ENCODE measurements around the gene SYTL2.
"Not testable (repeated sequence)": the region's sequence is repeated elsewhere in the genome, so short reads cannot be mapped to it uniquely, and the experiment has no call there.

The SYTL2 gene

DNA sequence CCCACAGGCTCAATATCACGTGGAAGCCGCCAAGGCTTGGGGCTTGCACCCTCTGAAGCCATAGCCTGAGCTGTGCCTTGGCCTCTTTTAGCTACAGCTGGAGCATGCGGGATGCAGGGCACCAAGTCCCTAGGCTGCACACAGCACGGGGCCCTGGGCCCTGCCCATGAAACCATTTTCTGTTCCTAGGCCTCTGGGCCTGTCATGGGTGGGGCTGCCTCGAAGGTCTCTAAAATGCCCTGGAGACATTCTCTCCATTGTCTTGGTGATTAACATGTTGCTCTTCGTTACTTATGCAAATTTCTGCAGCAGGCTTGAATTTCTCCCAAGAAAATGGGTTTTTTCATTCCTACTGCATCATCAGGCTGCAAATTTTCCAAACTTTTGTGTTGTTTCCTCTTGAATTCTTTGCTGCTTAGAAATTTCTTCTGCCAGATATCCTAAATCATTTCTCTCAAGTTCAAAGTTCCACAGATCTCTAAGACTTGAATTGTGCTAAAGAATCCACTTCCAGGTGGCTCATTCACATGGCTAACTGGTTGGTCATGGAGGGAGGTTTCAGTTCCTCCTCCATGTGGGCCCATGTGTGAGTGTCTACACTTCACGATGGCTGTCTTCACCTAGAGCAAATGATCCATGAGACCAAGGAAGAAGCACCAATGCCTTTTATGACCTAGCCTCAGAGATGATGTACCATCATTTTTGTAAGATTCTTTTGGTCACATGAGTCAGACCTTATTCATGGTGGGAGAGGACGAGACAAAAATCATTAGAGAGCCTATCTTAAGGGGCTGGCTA, 138.6 kb downstream of the SYTL2 start:
- no peak for DNase-seq

GRCh38 chr11:85670949-85671663, 139.8 kb downstream of the SYTL2 start:
- not testable (repeated sequence) for DNase-seq

DNA sequence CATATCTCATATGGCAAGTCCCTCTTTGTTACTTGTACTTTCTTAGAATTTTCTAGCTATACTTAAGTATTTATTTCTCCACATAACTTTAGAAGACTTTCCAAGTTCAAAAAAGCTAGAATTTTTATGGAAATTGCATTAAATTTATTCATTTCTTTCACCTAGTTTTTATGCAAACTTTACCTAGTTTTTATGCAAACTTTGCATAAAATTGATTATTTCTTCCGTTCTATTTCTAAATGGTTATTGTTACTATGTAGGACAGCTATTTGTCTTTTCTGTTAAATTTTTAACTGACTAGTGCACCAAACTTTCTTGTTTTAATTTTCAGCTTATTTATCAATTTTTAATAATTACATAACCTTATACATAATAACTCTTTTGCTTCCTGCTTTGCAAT, 142.8 kb downstream of the SYTL2 start:
- no peak for DNase-seq

GRCh38 chr11:85666687-85667086, 144.3 kb downstream of the SYTL2 start:
- DNase-seq = no peak

GRCh38 chr11:85665733-85666132, 145.2 kb downstream of the SYTL2 start:
- no peak for DNase-seq

GRCh38 chr11:85664615-85665481, 146.1 kb downstream of the SYTL2 start, which contains the start of gene CREBZF:
Gene CREBZF, minus strand, starts transcription at chr11:85665129. Its CDS starts 254 bp downstream, at chr11:85664875.
- peak; percentile 91 for DNase-seq

DNA sequence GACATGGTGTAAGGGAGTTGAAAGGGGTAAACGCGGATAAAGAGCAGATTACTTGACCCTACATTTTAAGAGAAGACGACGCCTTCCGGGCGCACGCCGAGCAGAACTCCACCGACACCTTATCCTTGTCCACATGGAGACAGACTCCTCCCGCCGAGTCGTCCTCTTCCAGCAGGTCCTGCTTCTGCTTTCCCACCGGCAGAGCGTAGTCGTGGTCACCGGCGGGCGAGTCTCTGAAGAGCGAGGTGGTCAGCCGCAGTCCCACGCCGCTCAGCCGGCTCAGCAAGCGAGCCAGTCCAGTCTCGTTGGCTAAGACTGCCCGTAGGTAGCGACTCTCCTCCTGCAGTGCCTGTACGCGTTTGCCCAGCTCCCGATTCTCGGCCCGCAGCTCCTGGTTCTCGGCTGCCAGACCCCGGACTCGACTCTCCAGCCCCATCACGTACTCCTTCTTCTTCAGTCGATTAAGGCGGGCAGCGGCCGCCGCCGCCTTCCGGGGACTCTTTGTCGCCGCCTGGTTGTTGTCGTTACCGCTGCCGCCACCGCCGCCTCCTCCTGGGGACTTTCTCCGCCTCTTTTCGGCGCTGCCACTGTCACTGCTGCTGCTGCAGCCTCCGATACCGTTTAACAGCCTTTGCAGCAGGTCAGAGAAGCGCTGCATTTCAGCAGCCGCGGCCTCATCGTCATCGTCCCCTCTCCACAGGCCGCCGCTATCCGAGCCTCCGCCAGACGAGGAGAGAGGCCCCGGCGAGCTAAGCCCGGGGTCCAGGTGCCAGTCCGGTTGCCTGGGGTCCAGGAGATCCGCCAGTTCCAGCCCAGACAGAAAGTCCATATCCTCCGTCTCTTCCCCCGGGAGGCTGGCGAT, 147.0 kb downstream of the SYTL2 start:
- DNase-seq = peak; percentile 90

- DNase-seq = no peak
Measured at GRCh38 chr11:85663080-85663752, 147.7 kb downstream of the SYTL2 start.

- DNase-seq = no peak
Measured at GRCh38 chr11:85661972-85662664, 148.8 kb downstream of the SYTL2 start.

GRCh38 chr11:85658180-85658579, 152.8 kb downstream of the SYTL2 start:
- DNase-seq = no peak

DNA sequence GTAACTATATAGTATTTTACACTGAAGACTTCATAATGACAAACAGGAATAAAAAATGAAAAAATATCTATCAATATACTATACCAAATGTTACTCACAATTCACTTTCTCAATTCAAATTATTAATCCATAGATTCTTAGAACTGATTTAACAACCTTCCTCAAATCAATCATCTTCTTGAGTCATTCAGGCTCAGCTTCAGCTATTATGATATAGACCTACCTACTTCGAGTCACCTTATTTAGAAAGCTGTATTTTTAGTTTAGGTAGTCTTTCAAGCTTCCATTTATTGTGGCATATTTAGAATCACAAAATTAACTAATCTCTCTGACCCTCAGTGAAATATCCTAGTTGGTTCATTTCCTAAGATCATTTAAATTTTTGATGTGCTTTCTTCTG, 154.2 kb downstream of the SYTL2 start:
- DNase-seq = no peak

GRCh38 chr11:85654343-85654742, 156.6 kb downstream of the SYTL2 start:
- not testable (repeated sequence) for DNase-seq

DNA sequence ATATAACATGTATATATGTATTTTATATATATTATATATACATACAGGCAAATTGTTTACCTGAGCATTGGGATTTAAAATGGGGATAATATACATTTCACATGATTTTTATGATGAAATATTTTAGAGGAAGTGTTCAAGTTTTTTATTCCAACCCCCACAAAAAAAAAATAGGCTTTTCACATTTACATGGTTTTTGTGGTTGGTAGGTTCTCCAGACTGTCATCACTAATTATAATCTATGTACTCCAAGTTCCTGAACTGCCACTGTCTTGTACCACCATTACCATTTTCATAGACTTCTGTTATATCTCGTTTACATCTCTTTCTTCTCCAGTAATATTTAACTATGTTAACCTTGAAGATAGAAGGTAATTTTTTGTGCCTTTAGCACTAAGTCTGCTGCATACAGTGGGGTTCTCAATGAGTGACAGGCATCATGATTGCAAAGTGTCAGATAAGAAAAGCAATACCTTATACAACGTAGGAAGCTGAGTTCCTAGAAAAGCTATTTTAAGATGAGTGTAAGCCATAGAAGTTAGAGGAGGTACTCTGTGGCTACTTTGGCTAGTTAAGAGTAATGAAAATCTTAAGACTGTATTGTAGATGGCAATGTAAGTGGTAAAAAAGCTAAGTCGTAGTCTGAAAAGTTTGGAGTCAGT, 158.0 kb downstream of the SYTL2 start:
- no peak for DNase-seq

DNA sequence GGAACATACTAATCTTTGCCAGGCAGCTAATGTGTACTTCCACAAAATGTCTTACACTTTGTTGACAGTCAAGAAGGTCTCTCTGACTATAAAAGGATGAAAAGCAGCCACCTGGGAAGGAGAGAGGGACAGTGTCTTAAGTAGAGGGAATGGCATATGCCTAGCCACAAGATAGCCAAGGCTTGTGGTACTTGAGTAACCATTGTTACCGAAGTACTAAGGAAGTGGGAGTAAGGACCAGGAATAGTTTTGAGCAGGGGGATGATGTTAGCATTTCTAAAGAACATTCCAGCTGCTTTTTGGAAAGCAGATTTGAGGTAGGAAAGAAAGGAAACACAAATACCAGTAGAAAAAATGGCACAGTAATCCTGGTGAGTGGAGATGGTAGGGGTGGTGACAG, 159.8 kb downstream of the SYTL2 start:
- DNase-seq = no peak

GRCh38 chr11:85647604-85648299, 163.2 kb downstream of the SYTL2 start, which contains the start of gene TMEM126A:
Gene TMEM126A, plus strand, starts transcription at chr11:85647967. Its CDS starts 2,289 bp downstream, at chr11:85650256.
- DNase-seq = peak; percentile 90

DNA sequence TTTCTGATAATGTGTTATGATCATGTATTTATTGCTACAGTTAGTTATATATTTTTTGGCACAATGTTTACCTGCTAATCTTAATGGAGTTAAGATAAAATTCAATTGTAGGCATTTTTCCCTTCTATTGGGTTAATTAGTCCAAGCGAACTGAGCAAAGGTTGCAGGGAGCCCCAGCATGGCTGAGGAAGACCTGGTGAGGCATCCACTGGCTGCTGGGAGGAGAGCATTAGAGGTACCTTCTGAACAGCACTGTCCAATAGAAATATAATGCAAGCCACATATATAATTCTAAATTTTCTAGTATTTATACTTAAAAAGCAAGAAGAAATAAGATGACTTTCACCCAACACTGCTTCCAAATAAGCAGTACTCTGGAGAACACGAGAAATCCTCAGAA, 163.9 kb downstream of the SYTL2 start:
- DNase-seq = no peak

All from activated T-cell treated with anti-CD3 and anti-CD28 coated beads, Interleukin-2, amount 50 U/mL, for 1 hour (primary cell).